HFFc6 (cell line): Measurements from ENCODE around the gene MCAT. TPM values are rescaled to one million over a fixed set of nuclear protein-coding genes. Genes with fewer than 3 reads are reported as not detected.

ENCODE experiments used
- DNase-seq: peaks from one replicate; pipeline ENCODE4 v3.0.0-alpha.2; 2018
- H3K27ac Mint-ChIP-seq: 2 replicates; pipeline ENCODE4 v1.8.0; 2020; ENCODE audit warnings: mild to moderate bottlenecking, mixed read lengths
- H3K27me3 Mint-ChIP-seq: 2 replicates; pipeline ENCODE4 v1.8.0; 2021; ENCODE audit warnings: mild to moderate bottlenecking, moderate library complexity, mixed read lengths; ENCODE audit not compliant: insufficient read depth
- H3K36me3 Mint-ChIP-seq: 2 replicates; pipeline ENCODE4 v1.8.0; 2021; ENCODE audit warnings: low read depth, mixed read lengths
- H3K4me1 Mint-ChIP-seq: 2 replicates; pipeline ENCODE4 v1.8.0; 2020; ENCODE audit warnings: low read depth, mixed read lengths
- H3K4me3 Mint-ChIP-seq: 2 replicates; pipeline ENCODE4 v1.8.0; 2020; ENCODE audit warnings: mild to moderate bottlenecking, moderate library complexity, mixed read lengths
- H3K9me3 Mint-ChIP-seq: 2 replicates; pipeline ENCODE4 v1.8.0; 2020; ENCODE audit warnings: mild to moderate bottlenecking, mixed read lengths
- total RNA-seq, 6 experiments: library from RNA; stranded (reverse); fragmentation: NEBNext Ultra II Directional; extraction: Animal tissue kit (Norgen Biotek cat#: 25700); gene quantifications; 2 replicates in 1 of 6; 3 replicates in 5 of 6; pipeline ENCODE4 v1.2.3, GENCODE V29; 2021
- TF ChIP-seq, protein P1 (sequence below): fragments of 200-600 bp; sonication (generic); IDR thresholded peaks from 2 replicates; pipeline ENCODE4 v1.5.0; 2021; ENCODE audit warnings: antibody characterized with exemption, mild to moderate bottlenecking

MCAT gene
- total RNA-seq, 6 experiments from 2014 or later, result 15.1 to 16.6 (median 15.6) TPM

GRCh38 chr22:43144949-43145348 is 1.8 kb upstream of the MCAT start:
- H3K27me3 Mint-ChIP-seq, result peaks cover 1% of the 10 kb centered on the region
- TF ChIP-seq, protein P1, sequence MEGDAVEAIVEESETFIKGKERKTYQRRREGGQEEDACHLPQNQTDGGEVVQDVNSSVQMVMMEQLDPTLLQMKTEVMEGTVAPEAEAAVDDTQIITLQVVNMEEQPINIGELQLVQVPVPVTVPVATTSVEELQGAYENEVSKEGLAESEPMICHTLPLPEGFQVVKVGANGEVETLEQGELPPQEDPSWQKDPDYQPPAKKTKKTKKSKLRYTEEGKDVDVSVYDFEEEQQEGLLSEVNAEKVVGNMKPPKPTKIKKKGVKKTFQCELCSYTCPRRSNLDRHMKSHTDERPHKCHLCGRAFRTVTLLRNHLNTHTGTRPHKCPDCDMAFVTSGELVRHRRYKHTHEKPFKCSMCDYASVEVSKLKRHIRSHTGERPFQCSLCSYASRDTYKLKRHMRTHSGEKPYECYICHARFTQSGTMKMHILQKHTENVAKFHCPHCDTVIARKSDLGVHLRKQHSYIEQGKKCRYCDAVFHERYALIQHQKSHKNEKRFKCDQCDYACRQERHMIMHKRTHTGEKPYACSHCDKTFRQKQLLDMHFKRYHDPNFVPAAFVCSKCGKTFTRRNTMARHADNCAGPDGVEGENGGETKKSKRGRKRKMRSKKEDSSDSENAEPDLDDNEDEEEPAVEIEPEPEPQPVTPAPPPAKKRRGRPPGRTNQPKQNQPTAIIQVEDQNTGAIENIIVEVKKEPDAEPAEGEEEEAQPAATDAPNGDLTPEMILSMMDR, result no peak
- 0 out of 2 replicates have a peak, but pooled peaks cover 4% of the 10 kb centered on the region for H3K4me1 Mint-ChIP-seq
- no peaks in the 10 kb centered on the region for H3K9me3 Mint-ChIP-seq
- H3K36me3 Mint-ChIP-seq, result peaks cover 3% of the 10 kb centered on the region
- H3K27ac Mint-ChIP-seq, result no peak overlapping the region
- no peak for DNase-seq
- no peak overlapping the region for H3K4me3 Mint-ChIP-seq

DNA sequence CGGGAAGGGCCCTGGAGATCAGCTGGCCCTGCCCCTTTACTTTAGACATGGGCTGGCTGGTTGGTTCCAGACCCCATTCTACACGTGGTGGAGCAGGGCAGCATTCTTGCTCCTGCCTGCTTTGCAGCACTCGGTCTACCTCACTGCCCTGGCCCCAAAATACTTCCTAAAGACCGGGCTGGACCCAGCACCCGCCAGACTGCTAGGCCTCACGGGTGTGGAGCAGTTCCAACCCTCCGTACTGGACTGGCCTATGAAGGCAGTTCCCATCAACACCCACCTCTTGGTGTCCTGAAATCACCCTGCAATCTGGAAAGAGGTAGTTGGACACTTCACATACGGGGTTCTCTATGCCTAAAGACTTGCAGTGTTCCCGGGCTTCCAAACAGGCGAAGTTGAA is 6.4 kb downstream of the MCAT start:
- no peaks in the 10 kb centered on the region for H3K9me3 Mint-ChIP-seq
- H3K27me3 Mint-ChIP-seq, result peaks cover 2% of the 10 kb centered on the region; the same call in 1 of the 2 replicates
- peaks cover 4% of the 10 kb centered on the region for H3K36me3 Mint-ChIP-seq
- no peak overlapping the region for H3K4me3 Mint-ChIP-seq
- no peaks in the 10 kb centered on the region for H3K4me1 Mint-ChIP-seq
- DNase-seq, result no peak
- no peak overlapping the region for H3K27ac Mint-ChIP-seq
- TF ChIP-seq, protein P1, result no peak

DNA sequence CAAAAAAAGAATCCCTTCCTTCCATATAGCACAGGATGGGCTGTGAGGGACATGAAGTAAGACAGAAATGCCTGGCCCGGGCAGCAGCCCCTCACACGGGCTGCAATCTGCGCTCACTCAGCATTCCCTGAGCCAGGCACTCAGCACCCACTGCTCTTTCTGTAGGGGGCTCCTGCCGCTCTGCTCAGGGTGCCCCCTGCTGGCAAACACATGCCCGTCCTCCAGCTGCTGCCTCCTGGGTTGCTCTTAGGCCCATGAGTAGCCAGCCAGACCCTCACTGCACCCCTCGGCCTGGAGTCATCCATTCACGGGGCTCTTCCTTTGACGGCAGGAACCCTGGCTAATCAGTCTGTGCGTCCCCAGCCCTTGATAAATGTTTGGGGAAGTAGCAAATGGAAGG is 6.9 kb downstream of the MCAT start:
- DNase-seq, result no peak
- Mint-ChIP-seq H3K4me3 (no peak overlapping the region), H3K4me1 (no peaks in the 10 kb centered on the region), H3K27ac (no peak overlapping the region), H3K36me3 (peaks cover 4% of the 10 kb centered on the region), H3K9me3 (no peaks in the 10 kb centered on the region), H3K27me3 (peaks cover 2% of the 10 kb centered on the region; the same call in 1 of the 2 replicates)
- TF ChIP-seq, protein P1, result peak; percentile 83

DNA sequence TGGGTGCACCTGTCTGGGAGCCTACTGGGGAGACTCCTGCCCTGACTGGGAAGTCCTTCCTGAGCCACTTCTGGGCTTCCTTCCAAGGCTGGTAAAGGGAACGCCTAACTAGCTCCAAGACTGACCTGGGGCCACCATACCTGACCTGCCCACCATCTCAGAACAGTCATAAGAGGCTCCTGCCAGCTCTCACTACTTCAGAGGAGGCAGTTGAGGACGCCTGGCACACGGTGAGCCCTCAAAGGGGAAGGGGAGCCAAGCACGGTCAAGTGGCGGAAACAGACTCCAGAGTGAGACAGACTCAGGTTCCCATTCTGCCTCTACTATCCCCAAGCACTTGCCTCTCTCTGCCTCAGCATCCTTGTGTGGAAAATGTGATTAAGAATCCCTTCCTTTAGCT is 7.6 kb downstream of the MCAT start:
- Mint-ChIP-seq H3K4me3 (no peak overlapping the region), H3K27ac (no peak overlapping the region), H3K36me3 (peaks cover 4% of the 10 kb centered on the region), H3K9me3 (no peaks in the 10 kb centered on the region), H3K4me1 (no peaks in the 10 kb centered on the region), H3K27me3 (peaks cover 2% of the 10 kb centered on the region; the same call in 1 of the 2 replicates)
- no peak for DNase-seq
- TF ChIP-seq, protein P1, result no peak

GRCh38 chr22:43134553-43134952 is 8.6 kb downstream of the MCAT start:
- no peaks in the 10 kb centered on the region for H3K9me3 Mint-ChIP-seq
- H3K36me3 Mint-ChIP-seq, result no peaks in the 10 kb centered on the region
- no peaks in the 10 kb centered on the region for H3K4me1 Mint-ChIP-seq
- TF ChIP-seq, protein P1, result no peak
- H3K4me3 Mint-ChIP-seq, result no peak overlapping the region
- peaks cover 2% of the 10 kb centered on the region; the same call in 1 of the 2 replicates for H3K27me3 Mint-ChIP-seq
- DNase-seq, result no peak
- H3K27ac Mint-ChIP-seq, result no peak overlapping the region

GRCh38 chr22:43133401-43133800 is 9.8 kb downstream of the MCAT start:
- Mint-ChIP-seq H3K9me3 (no peaks in the 10 kb centered on the region), H3K4me3 (no peak overlapping the region), H3K27ac (no peak overlapping the region), H3K36me3 (no peaks in the 10 kb centered on the region), H3K4me1 (no peaks in the 10 kb centered on the region), H3K27me3 (peaks cover 2% of the 10 kb centered on the region; the same call in 1 of the 2 replicates)
- TF ChIP-seq, protein P1, result no peak
- no peak for DNase-seq
